Retinal pigment epithelial cell (primary cell): ENCODE results near the gene PBX1.

Experiments
- DNase-seq: peaks from one replicate; pipeline ENCODE4 v3.0.0-alpha.2; 2010; ENCODE audit warnings: low read depth
- H3K4me3 ChIP-seq: 2 replicates; pipeline ENCODE4 v1.5.1; 2011; ENCODE audit warnings: mild to moderate bottlenecking, low read length, control low read depth, moderate library complexity
- CTCF ChIP-seq: conservative IDR thresholded peaks from 2 replicates; pipeline ENCODE4 v1.5.1; 2011; ENCODE audit warnings: low read depth, low read length, control low read depth, inconsistent platforms

PBX1 gene

GRCh38 chr1:164617377-164618201 is 58.6 kb downstream of the PBX1 start:
- TF ChIP-seq CTCF, result peak; percentile 60
- DNase-seq, result no peak

GRCh38 chr1:164618202-164618564 is 59.2 kb downstream of the PBX1 start:
- no peak for TF ChIP-seq CTCF
- DNase-seq, result no peak
- no peak overlapping the region for H3K4me3 ChIP-seq

More at GRCh38 chr1:164617377-164618201, 58.6 kb downstream of the PBX1 start:
- no peak overlapping the region for H3K4me3 ChIP-seq

- no peak for TF ChIP-seq CTCF
- no peak overlapping the region for H3K4me3 ChIP-seq
- DNase-seq, result no peak
Observed at GRCh38 chr1:164619006-164619784, 60.2 kb downstream of the PBX1 start.

- no peak for TF ChIP-seq CTCF
- H3K4me3 ChIP-seq, result no peak overlapping the region
- no peak for DNase-seq
Observed at GRCh38 chr1:164622068-164622845, 63.3 kb downstream of the PBX1 start.

- no peak for DNase-seq
- H3K4me3 ChIP-seq, result no peak overlapping the region
- no peak for TF ChIP-seq CTCF
Observed at GRCh38 chr1:164623805-164624204, 64.8 kb downstream of the PBX1 start.

GRCh38 chr1:164624400-164624799 is 65.4 kb downstream of the PBX1 start:
- no peak for TF ChIP-seq CTCF
- no peak for DNase-seq
- no peak overlapping the region for H3K4me3 ChIP-seq
